ENCODE results near the gene NDUFB4.
A peak's percentile ranks its signal among the peaks of the same experiment; 100 is the strongest.

NDUFB4 gene

GRCh38 chr3:120640231-120640630 lies 44.1 kb downstream of the NDUFB4 start:
- peak; percentile 95 to 96 for DNase-seq

GRCh38 chr3:120641696-120642246 lies 45.6 kb downstream of the NDUFB4 start:
- DNase-seq: no peak

- DNase-seq: no peak
Measured at GRCh38 chr3:120642368-120642948, 46.3 kb downstream of the NDUFB4 start.

GRCh38 chr3:120645083-120645845 lies 49.1 kb downstream of the NDUFB4 start:
- DNase-seq: peak; percentile 10 to 48

GRCh38 chr3:120646771-120647432 lies 50.8 kb downstream of the NDUFB4 start:
- no peak for DNase-seq

GRCh38 chr3:120648290-120648689 lies 52.2 kb downstream of the NDUFB4 start:
- DNase-seq: no peak

GRCh38 chr3:120649830-120650233 lies 53.7 kb downstream of the NDUFB4 start:
- DNase-seq: no peak

- no peak for DNase-seq
Measured at GRCh38 chr3:120650311-120650710, 54.2 kb downstream of the NDUFB4 start.

All from NCI-H524 (cell line).